Panc1 (cell line): ENCODE measurements around the gene ADCY4. TPM values are rescaled to one million over a fixed set of nuclear protein-coding genes. Genes with fewer than 3 reads are reported as not detected.
"Not testable (repeated sequence)": the region's sequence is repeated elsewhere in the genome, so short reads cannot be mapped to it uniquely, and the experiment has no call there.

Experiments used
- ATAC-seq: fragments of 200-7000 bp; cut with Tn5 transposase; 2 replicates; pipeline ENCODE4 v1.9.1; 2020; ENCODE audit warnings: mild to moderate bottlenecking, moderate library complexity
- BruUV-seq: library from RNA; stranded (reverse); fragments of 400-500 nt; replicated peaks from 2 replicates; lab custom pipeline; 2021; lab: Mats Ljungman, UMichigan
- CTCF ChIA-PET: fragments of 300-600 bp; sonication (Branson Sonifier 250); formaldehyde crosslinking; loops from one replicate; lab custom pipeline; 2022; ENCODE audit warnings: antibody characterized with exemption; lab: Charles Lee
- POLR2A ChIA-PET: fragments of 300-600 bp; sonication (Branson Sonifier 250); formaldehyde crosslinking; loops from one replicate; lab custom pipeline; 2022; ENCODE audit warnings: antibody characterized with exemption; lab: Charles Lee
- DNase-seq: peaks from one replicate; pipeline ENCODE4 v3.0.0-alpha.2; 2010; ENCODE audit warnings: low read depth, low spot score
- H3K27ac ChIP-seq: 2 replicates; pipeline ENCODE4 v1.5.1; 2011; ENCODE audit warnings: mild to moderate bottlenecking, low read length, inconsistent platforms
- H3K27me3 ChIP-seq: fragments of 200-500 bp; sonication (Bioruptor generic); 2 replicates; pipeline ENCODE4 v1.6.0; 2014; ENCODE audit warnings: low read length, inconsistent platforms; ENCODE audit not compliant: control insufficient read depth, insufficient read depth
- H3K36me3 ChIP-seq: fragments of 200-500 bp; sonication (Bioruptor generic); 2 replicates; pipeline ENCODE4 v1.5.1; 2014; ENCODE audit warnings: inconsistent platforms, mild to moderate bottlenecking, low read length, moderate library complexity; ENCODE audit not compliant: control insufficient read depth, insufficient read depth
- H3K4me1 ChIP-seq: 2 replicates; pipeline ENCODE4 v1.5.1; 2011; ENCODE audit warnings: inconsistent platforms, mild to moderate bottlenecking, low read length, moderate library complexity; ENCODE audit not compliant: control insufficient read depth, insufficient read depth
- H3K4me3 ChIP-seq, 2 experiments: 2 replicates each; pipeline ENCODE4 v1.5.1; 2011 to 2012; ENCODE audit warnings: low read depth in 2 of 2, low read length in 2 of 2, mild to moderate bottlenecking in 2 of 2, inconsistent platforms in 1 of 2, moderate library complexity in 1 of 2
- H3K9me3 ChIP-seq: fragments of 200-500 bp; sonication (Bioruptor generic); 2 replicates; pipeline ENCODE4 v1.5.1; 2014; ENCODE audit warnings: low read depth, mild to moderate bottlenecking, inconsistent platforms, low read length, moderate library complexity; ENCODE audit not compliant: control insufficient read depth, insufficient read depth
- POLR2AphosphoS5 ChIP-seq: IDR thresholded peaks from 2 replicates; pipeline ENCODE4 v1.6.1; 2012; ENCODE audit warnings: mild to moderate bottlenecking, low read depth, low read length, moderate library complexity
- SIN3A ChIP-seq: IDR thresholded peaks from 2 replicates; pipeline ENCODE4 v1.6.1; 2012; ENCODE audit warnings: low read depth, mild to moderate bottlenecking, low read length, moderate library complexity, borderline replicate concordance; ENCODE audit not compliant: insufficient read depth
- TCF7L2 ChIP-seq: IDR thresholded peaks from 2 replicates; pipeline ENCODE4 v1.6.1; 2011; ENCODE audit warnings: mild to moderate bottlenecking, low read depth, low read length, inconsistent platforms
- in situ Hi-C: cut with HindIII; loops from 2 replicates; pipeline ENCODE4 v1.10.0; 2016; ENCODE audit warnings: low sequenced_read_pairs, low pct_unique_long_range_greater_than_20kb
- intact Hi-C: fragments of 100-400 bp; cut with micrococcal nuclease; formaldehyde crosslinking; loops from one replicate; pipeline ENCODE4 v1.10.0; 2022; ENCODE audit not compliant: unreplicated experiment
- total RNA-seq: library from RNA; stranded (reverse); gene quantifications from one replicate; pipeline ENCODE4 v1.2.1, GENCODE V29; 2021; ENCODE audit not compliant: unreplicated experiment
- TF ChIP-seq, protein P1 (sequence below): fragments of 450-650 bp; IDR thresholded peaks from 2 replicates; pipeline ENCODE4 v1.5.1; 2017; ENCODE audit warnings: mild to moderate bottlenecking
- TF ChIP-seq, protein P2 (sequence below), 2 experiments: IDR thresholded peaks; 2 replicates each; pipeline ENCODE4 v1.6.1; 2011 to 2012; ENCODE audit warnings: low read depth in 2 of 2, control low read depth in 1 of 2, low read length in 1 of 2, mild to moderate bottlenecking in 1 of 2, moderate library complexity in 1 of 2; ENCODE audit not compliant: insufficient read depth in 1 of 2

ADCY4 gene
- total RNA-seq, 1 experiment from 2014 or later, result 0.21 TPM

DNA sequence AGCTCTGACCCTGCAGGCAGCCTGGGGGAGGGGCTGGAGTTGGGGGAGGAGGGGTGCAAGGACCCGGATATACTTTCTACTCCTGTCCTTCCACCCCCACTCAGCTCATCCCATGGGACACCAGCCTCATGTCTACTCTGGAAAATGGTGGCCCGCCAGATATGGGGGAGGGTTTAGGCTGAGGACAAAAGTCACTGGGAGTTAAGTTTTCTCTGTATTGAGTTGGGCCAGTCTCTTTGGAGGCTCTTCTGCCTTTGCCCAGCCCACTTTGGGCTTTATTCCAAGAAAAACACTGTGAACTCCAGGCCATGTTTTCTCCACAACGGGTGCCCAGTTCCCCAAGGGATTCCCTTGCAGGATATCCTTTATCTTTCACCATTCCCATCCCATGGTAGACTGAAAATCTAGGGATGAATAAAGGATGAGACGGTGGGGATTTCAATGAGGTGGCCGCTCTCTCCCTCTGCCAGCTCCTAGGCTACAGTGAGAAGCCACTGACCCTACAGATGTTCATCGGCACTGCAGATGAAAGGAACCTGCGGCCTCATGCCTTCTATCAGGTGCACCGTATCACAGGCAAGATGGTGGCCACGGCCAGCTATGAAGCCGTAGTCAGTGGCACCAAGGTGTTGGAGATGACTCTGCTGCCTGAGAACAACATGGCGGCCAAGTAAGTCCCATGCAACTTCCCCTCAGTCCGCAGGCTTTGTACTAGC, 38.0 kb upstream of the ADCY4 start:
- Histone ChIP-seq H3K27ac (no peak overlapping the region), H3K9me3 (no peaks in the 10 kb centered on the region), H3K36me3 (no peaks in the 10 kb centered on the region), H3K4me1 (no peaks in the 10 kb centered on the region), H3K4me3 (no peak overlapping the region), H3K27me3 (no peaks in the 10 kb centered on the region)
- ATAC-seq (no peak), DNase-seq (no peak)
- ChIA-PET CTCF (no interaction called here), POLR2A (no interaction called here)
- BruUV-seq, result no TSS peak
- in situ Hi-C loops (no loop called here), intact Hi-C loops (no loop called here)
- TF ChIP-seq, protein P1, sequence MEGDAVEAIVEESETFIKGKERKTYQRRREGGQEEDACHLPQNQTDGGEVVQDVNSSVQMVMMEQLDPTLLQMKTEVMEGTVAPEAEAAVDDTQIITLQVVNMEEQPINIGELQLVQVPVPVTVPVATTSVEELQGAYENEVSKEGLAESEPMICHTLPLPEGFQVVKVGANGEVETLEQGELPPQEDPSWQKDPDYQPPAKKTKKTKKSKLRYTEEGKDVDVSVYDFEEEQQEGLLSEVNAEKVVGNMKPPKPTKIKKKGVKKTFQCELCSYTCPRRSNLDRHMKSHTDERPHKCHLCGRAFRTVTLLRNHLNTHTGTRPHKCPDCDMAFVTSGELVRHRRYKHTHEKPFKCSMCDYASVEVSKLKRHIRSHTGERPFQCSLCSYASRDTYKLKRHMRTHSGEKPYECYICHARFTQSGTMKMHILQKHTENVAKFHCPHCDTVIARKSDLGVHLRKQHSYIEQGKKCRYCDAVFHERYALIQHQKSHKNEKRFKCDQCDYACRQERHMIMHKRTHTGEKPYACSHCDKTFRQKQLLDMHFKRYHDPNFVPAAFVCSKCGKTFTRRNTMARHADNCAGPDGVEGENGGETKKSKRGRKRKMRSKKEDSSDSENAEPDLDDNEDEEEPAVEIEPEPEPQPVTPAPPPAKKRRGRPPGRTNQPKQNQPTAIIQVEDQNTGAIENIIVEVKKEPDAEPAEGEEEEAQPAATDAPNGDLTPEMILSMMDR, result no peak
- TF ChIP-seq, protein P2, sequence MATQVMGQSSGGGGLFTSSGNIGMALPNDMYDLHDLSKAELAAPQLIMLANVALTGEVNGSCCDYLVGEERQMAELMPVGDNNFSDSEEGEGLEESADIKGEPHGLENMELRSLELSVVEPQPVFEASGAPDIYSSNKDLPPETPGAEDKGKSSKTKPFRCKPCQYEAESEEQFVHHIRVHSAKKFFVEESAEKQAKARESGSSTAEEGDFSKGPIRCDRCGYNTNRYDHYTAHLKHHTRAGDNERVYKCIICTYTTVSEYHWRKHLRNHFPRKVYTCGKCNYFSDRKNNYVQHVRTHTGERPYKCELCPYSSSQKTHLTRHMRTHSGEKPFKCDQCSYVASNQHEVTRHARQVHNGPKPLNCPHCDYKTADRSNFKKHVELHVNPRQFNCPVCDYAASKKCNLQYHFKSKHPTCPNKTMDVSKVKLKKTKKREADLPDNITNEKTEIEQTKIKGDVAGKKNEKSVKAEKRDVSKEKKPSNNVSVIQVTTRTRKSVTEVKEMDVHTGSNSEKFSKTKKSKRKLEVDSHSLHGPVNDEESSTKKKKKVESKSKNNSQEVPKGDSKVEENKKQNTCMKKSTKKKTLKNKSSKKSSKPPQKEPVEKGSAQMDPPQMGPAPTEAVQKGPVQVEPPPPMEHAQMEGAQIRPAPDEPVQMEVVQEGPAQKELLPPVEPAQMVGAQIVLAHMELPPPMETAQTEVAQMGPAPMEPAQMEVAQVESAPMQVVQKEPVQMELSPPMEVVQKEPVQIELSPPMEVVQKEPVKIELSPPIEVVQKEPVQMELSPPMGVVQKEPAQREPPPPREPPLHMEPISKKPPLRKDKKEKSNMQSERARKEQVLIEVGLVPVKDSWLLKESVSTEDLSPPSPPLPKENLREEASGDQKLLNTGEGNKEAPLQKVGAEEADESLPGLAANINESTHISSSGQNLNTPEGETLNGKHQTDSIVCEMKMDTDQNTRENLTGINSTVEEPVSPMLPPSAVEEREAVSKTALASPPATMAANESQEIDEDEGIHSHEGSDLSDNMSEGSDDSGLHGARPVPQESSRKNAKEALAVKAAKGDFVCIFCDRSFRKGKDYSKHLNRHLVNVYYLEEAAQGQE (IDR thresholded peaks at IDR 0.05; ENCODE audit: insufficient read depth in 1 of 2, low read depth in 2 of 2, low read length in 1 of 2), result no peak
- TF ChIP-seq SIN3A, result no peak
- no peak for TF ChIP-seq TCF7L2

DNA sequence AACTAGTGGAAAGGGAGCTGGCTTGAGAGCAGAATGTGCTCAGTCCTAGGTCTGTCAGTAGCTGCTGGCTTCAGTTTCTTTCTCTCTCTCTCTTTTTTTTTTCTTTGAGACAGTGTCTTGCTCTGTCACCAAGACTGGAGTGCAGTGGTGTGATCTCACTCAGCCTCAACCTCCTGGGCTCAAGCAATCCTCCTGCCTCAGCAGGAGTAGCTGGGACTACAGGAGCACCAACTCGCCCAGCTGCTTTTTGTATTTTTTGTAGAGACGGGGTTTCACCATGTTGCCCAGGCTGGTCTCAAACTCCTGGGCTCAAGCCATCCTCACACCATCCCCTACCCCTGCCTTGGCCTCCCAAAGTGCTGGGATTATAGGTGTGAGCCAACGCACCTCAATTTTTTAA, 36.7 kb upstream of the ADCY4 start:
- ATAC-seq, intact Hi-C loops, H3K36me3 ChIP-seq, H3K27ac ChIP-seq, DNase-seq, H3K9me3 ChIP-seq, H3K4me3 ChIP-seq, BruUV-seq, in situ Hi-C loops, H3K4me1 ChIP-seq, H3K27me3 ChIP-seq: not testable (repeated sequence)
- CTCF ChIA-PET, result interaction anchor here (1.0 kb wide), 1 partner anchor 60 kb away, joined by 3 read pairs; no protein-coding TSS in a partner anchor
- POLR2A ChIA-PET, result interaction anchor here (0.5 kb wide), 1 partner anchor 64 kb away, joined by 4 read pairs; no protein-coding TSS in a partner anchor

DNA sequence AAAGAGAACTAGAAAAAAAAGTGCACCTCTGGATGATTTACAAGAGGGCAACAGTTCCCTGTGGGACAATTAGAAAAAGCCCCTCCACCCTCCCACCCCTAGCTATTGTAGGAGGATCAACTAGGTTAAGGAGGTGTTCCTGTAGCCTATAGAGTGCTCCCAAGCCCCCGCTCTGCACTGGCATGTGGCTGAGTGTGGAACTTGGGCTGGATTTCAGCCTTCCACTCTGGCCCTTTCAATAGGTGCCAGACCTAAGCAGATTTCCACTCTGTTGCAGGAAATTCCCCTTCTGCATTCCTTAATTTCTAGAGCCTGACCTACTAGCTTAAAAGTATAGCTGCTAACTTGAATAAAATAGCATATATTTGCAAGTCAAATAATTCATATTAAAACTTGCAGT, 35.9 kb upstream of the ADCY4 start:
- Histone ChIP-seq H3K27ac (no peak overlapping the region), H3K36me3 (no peaks in the 10 kb centered on the region; the same call in 1 of the 2 replicates), H3K27me3 (no peaks in the 10 kb centered on the region), H3K4me3 (no peak overlapping the region), H3K4me1 (peaks cover 6% of the 10 kb centered on the region), H3K9me3 (no peaks in the 10 kb centered on the region)
- intact Hi-C loops (no loop called here), in situ Hi-C loops (no loop called here)
- ChIA-PET POLR2A (no interaction called here), CTCF (interaction anchor here (0.6 to 1.0 kb wide), 2 partner anchors 10 to 61 kb away, joined by 3 read pairs; no protein-coding TSS in a partner anchor)
- TF ChIP-seq, protein P1, result no peak
- TF ChIP-seq SIN3A, result no peak
- TF ChIP-seq, protein P2 (IDR thresholded peaks at IDR 0.05; ENCODE audit: insufficient read depth in 1 of 2, low read depth in 2 of 2, low read length in 1 of 2), result no peak
- no peak for TF ChIP-seq TCF7L2
- no peak for TF ChIP-seq POLR2AphosphoS5
- DNase-seq (no peak), ATAC-seq (no peak)
- BruUV-seq, result no TSS peak
